CD4-positive, alpha-beta T cell treated with Interleukin-15 for 4 hours (primary cell): Measurements from ENCODE around the gene ATP5MG.
"Not testable (repeated sequence)": the region's sequence is repeated elsewhere in the genome, so short reads cannot be mapped to it uniquely, and the experiment has no call there.

ENCODE experiments used
- DNase-seq: peaks from one replicate; pipeline ENCODE4 v3.0.0-alpha.2; 2020; ENCODE audit warnings: low spot score

The ATP5MG gene

GRCh38 chr11:118410055-118410745 is 8.8 kb downstream of the ATP5MG start:
- DNase-seq, result no peak

- no peak for DNase-seq
Measured at GRCh38 chr11:118411530-118411929, 10.1 kb downstream of the ATP5MG start.

GRCh38 chr11:118412921-118413320 is 11.5 kb downstream of the ATP5MG start:
- DNase-seq, result no peak

- no peak for DNase-seq
Measured at GRCh38 chr11:118415062-118415738, 13.8 kb downstream of the ATP5MG start.

GRCh38 chr11:118415739-118416068 is 14.3 kb downstream of the ATP5MG start:
- DNase-seq, result peak; percentile 33

GRCh38 chr11:118416900-118417299 is 15.5 kb downstream of the ATP5MG start:
- DNase-seq, result not testable (repeated sequence)

GRCh38 chr11:118417801-118418200 is 16.4 kb downstream of the ATP5MG start:
- no peak for DNase-seq

- DNase-seq, result no peak
Measured at GRCh38 chr11:118418766-118419165, 17.4 kb downstream of the ATP5MG start.

GRCh38 chr11:118427707-118428106 is 26.3 kb downstream of the ATP5MG start:
- no peak for DNase-seq

GRCh38 chr11:118430956-118431355 is 29.6 kb downstream of the ATP5MG start:
- DNase-seq, result no peak

GRCh38 chr11:118434123-118434552 is 32.7 kb downstream of the ATP5MG start:
- DNase-seq, result peak; percentile 57

GRCh38 chr11:118434553-118435289 is 33.3 kb downstream of the ATP5MG start:
- DNase-seq, result no peak

GRCh38 chr11:118435290-118435892 is 34.0 kb downstream of the ATP5MG start:
- peak; percentile 60 for DNase-seq

GRCh38 chr11:118435893-118436624 is 34.7 kb downstream of the ATP5MG start, which contains the start of gene KMT2A:
Gene KMT2A (plus strand): TSS chr11:118436492. CDS start chr11:118436513, 21 bp downstream.
- DNase-seq, result peak; percentile 94

GRCh38 chr11:118436639-118437207 is 35.3 kb downstream of the ATP5MG start:
- DNase-seq, result peak; percentile 39

GRCh38 chr11:118437208-118438125 is 36.1 kb downstream of the ATP5MG start:
- DNase-seq, result peak; percentile 33

- peak; percentile 43 for DNase-seq
Measured at GRCh38 chr11:118438314-118438931, 37.0 kb downstream of the ATP5MG start.

GRCh38 chr11:118439646-118440045 is 38.2 kb downstream of the ATP5MG start:
- DNase-seq, result no peak

- DNase-seq, result no peak
Measured at GRCh38 chr11:118441770-118442275, 40.4 kb downstream of the ATP5MG start.

GRCh38 chr11:118442301-118442700 is 40.9 kb downstream of the ATP5MG start:
- DNase-seq, result no peak
